Measurements from ENCODE around the gene LAYN. TPM values are rescaled to one million over a fixed set of nuclear protein-coding genes. Genes with fewer than 3 reads are reported as not detected.

The LAYN gene
- 1 to 10 TPM in 1 of 2 experiments, under 1 TPM in 1; 0.85 to 1.4 TPM for total RNA-seq
- polyA plus RNA-seq = 0.21 TPM

- ChIA-PET POLR2A (no interaction called here), CTCF (no interaction called here)
- H3K4me1 Mint-ChIP-seq = peaks cover 14 to 37% (median 23%) of the 10 kb centered on the region in 3 donors
- peaks cover 36 to 88% of the 10 kb centered on the region in 2 donors for H3K27me3 Mint-ChIP-seq
- H3K9me3 Mint-ChIP-seq = peaks cover 0 to 2% (median 0%) of the 10 kb centered on the region in 5 donors
- no peaks in the 10 kb centered on the region for H3K36me3 Mint-ChIP-seq
- peaks cover 26% of the 10 kb centered on the region for H3K4me1 ChIP-seq (ENCODE audit: insufficient read depth, low read length)
- H3K27ac Mint-ChIP-seq = peak within 1 kb of the TSS in 5 of 8 donors; percentile 24 to 48 (median 36)
- H3K4me3 ChIP-seq (ENCODE audit: low read length) = peak within 1 kb of the TSS; percentile 34
- peak in 4 of 5 donors; percentile 10 to 63 (median 37) for DNase-seq
- peak within 1 kb of the TSS; percentile 40 to 80 (median 72) for H3K4me3 Mint-ChIP-seq
- H3K36me3 ChIP-seq (ENCODE audit: insufficient read depth, low read length) = no peaks in the 10 kb centered on the region
- no peaks in the 10 kb centered on the region for H3K9me3 ChIP-seq (ENCODE audit: low read length)
- H3K27ac ChIP-seq (ENCODE audit: low read depth, low read length) = no peak within 1 kb of the TSS
- H3K27me3 ChIP-seq (ENCODE audit: insufficient read depth, low read length, poor library complexity, severe bottlenecking) = peaks cover 24% of the 10 kb centered on the region
Observed at GRCh38 chr11:111540114-111540936, at the start of gene LAYN. Gene LAYN, plus strand, starts transcription at chr11:111540720. Its CDS starts 124 bp downstream, at chr11:111540844.

GRCh38 chr11:111494040-111494439 is 46.5 kb upstream of the LAYN start:
- no peaks in the 10 kb centered on the region for H3K36me3 Mint-ChIP-seq
- Histone ChIP-seq H3K27me3 (ENCODE audit: insufficient read depth, low read length, poor library complexity, severe bottlenecking) (no peaks in the 10 kb centered on the region), H3K4me1 (ENCODE audit: insufficient read depth, low read length) (no peaks in the 10 kb centered on the region), H3K9me3 (ENCODE audit: low read length) (no peaks in the 10 kb centered on the region), H3K36me3 (ENCODE audit: insufficient read depth, low read length) (no peaks in the 10 kb centered on the region), H3K4me3 (ENCODE audit: low read length) (no peak overlapping the region), H3K27ac (ENCODE audit: low read depth, low read length) (no peak overlapping the region)
- no peak overlapping the region for H3K4me3 Mint-ChIP-seq
- H3K9me3 Mint-ChIP-seq = peaks cover 0 to 2% (median 0%) of the 10 kb centered on the region in 5 donors
- H3K4me1 Mint-ChIP-seq = no peaks in the 10 kb centered on the region
- no peak overlapping the region for H3K27ac Mint-ChIP-seq
- ChIA-PET CTCF (no interaction called here), POLR2A (no interaction called here)
- H3K27me3 Mint-ChIP-seq = peaks cover 10 to 45% of the 10 kb centered on the region in 2 donors
- DNase-seq = no peak

GRCh38 chr11:111499483-111499882 is 41.0 kb upstream of the LAYN start:
- Histone ChIP-seq H3K36me3 (ENCODE audit: insufficient read depth, low read length) (no peaks in the 10 kb centered on the region), H3K27me3 (ENCODE audit: insufficient read depth, low read length, poor library complexity, severe bottlenecking) (no peaks in the 10 kb centered on the region), H3K4me1 (ENCODE audit: insufficient read depth, low read length) (no peaks in the 10 kb centered on the region), H3K4me3 (ENCODE audit: low read length) (no peak overlapping the region), H3K9me3 (ENCODE audit: low read length) (no peaks in the 10 kb centered on the region), H3K27ac (ENCODE audit: low read depth, low read length) (no peak overlapping the region)
- Mint-ChIP-seq H3K27ac (no peak overlapping the region), H3K4me3 (no peak overlapping the region), H3K36me3 (no peaks in the 10 kb centered on the region), H3K27me3 (peaks cover 11 to 52% of the 10 kb centered on the region in 2 donors), H3K4me1 (no peaks in the 10 kb centered on the region), H3K9me3 (no peaks in the 10 kb centered on the region)
- ChIA-PET CTCF (no interaction called here), POLR2A (no interaction called here)
- DNase-seq = no peak

- Mint-ChIP-seq H3K9me3 (no peaks in the 10 kb centered on the region), H3K27me3 (peaks cover 7 to 55% of the 10 kb centered on the region in 2 donors), H3K27ac (no peak overlapping the region), H3K4me3 (no peak overlapping the region), H3K36me3 (no peaks in the 10 kb centered on the region), H3K4me1 (no peaks in the 10 kb centered on the region)
- ChIA-PET POLR2A (no interaction called here), CTCF (no interaction called here)
- no peak overlapping the region for H3K27ac ChIP-seq (ENCODE audit: low read depth, low read length)
- no peaks in the 10 kb centered on the region for H3K27me3 ChIP-seq (ENCODE audit: insufficient read depth, low read length, poor library complexity, severe bottlenecking)
- no peak overlapping the region for H3K4me3 ChIP-seq (ENCODE audit: low read length)
- no peak for DNase-seq
- no peaks in the 10 kb centered on the region for H3K36me3 ChIP-seq (ENCODE audit: insufficient read depth, low read length)
- no peaks in the 10 kb centered on the region for H3K9me3 ChIP-seq (ENCODE audit: low read length)
- no peaks in the 10 kb centered on the region for H3K4me1 ChIP-seq (ENCODE audit: insufficient read depth, low read length)
Observed at GRCh38 chr11:111500481-111500880, 40.0 kb upstream of the LAYN start.

- Mint-ChIP-seq H3K27ac (no peak overlapping the region), H3K27me3 (peaks cover 8 to 54% of the 10 kb centered on the region in 2 donors), H3K9me3 (peaks cover 0 to 2% (median 0%) of the 10 kb centered on the region in 5 donors), H3K4me3 (no peak overlapping the region), H3K4me1 (no peaks in the 10 kb centered on the region), H3K36me3 (no peaks in the 10 kb centered on the region)
- Histone ChIP-seq H3K27me3 (ENCODE audit: insufficient read depth, low read length, poor library complexity, severe bottlenecking) (no peaks in the 10 kb centered on the region), H3K36me3 (ENCODE audit: insufficient read depth, low read length) (no peaks in the 10 kb centered on the region), H3K4me1 (ENCODE audit: insufficient read depth, low read length) (no peaks in the 10 kb centered on the region), H3K9me3 (ENCODE audit: low read length) (no peaks in the 10 kb centered on the region), H3K4me3 (ENCODE audit: low read length) (no peak overlapping the region), H3K27ac (ENCODE audit: low read depth, low read length) (no peak overlapping the region)
- no peak for DNase-seq
- CTCF ChIA-PET = no interaction called here
- POLR2A ChIA-PET = no interaction called here
Observed at GRCh38 chr11:111502611-111503010, 37.9 kb upstream of the LAYN start.

GRCh38 chr11:111510311-111510710 is 30.2 kb upstream of the LAYN start:
- H3K4me1 ChIP-seq (ENCODE audit: insufficient read depth, low read length) = no peaks in the 10 kb centered on the region
- peaks cover 15% of the 10 kb centered on the region for H3K27me3 ChIP-seq (ENCODE audit: insufficient read depth, low read length, poor library complexity, severe bottlenecking)
- POLR2A ChIA-PET = no interaction called here
- Mint-ChIP-seq H3K36me3 (peaks cover 0 to 4% (median 3%) of the 10 kb centered on the region in 3 donors), H3K4me1 (peaks cover 7 to 24% (median 14%) of the 10 kb centered on the region in 3 donors), H3K27me3 (peaks cover 43 to 69% of the 10 kb centered on the region in 2 donors), H3K9me3 (peaks cover 0 to 5% (median 0%) of the 10 kb centered on the region in 5 donors), H3K27ac (no peak overlapping the region), H3K4me3 (no peak overlapping the region)
- DNase-seq = no peak
- H3K36me3 ChIP-seq (ENCODE audit: insufficient read depth, low read length) = no peaks in the 10 kb centered on the region
- H3K9me3 ChIP-seq (ENCODE audit: low read length) = no peaks in the 10 kb centered on the region
- no peak overlapping the region for H3K27ac ChIP-seq (ENCODE audit: low read depth, low read length)
- CTCF ChIA-PET = no interaction called here
- no peak overlapping the region for H3K4me3 ChIP-seq (ENCODE audit: low read length)

GRCh38 chr11:111512296-111513239 is 28.0 kb upstream of the LAYN start, which contains the start of gene BTG4:
Gene BTG4, minus strand, starts transcription at chr11:111512386. Its CDS starts 13,610 bp downstream, at chr11:111498776.
- Mint-ChIP-seq H3K27ac (peak within 1 kb of the TSS in 1 of 8 donors; percentile 26), H3K4me1 (peaks cover 7 to 24% (median 14%) of the 10 kb centered on the region in 3 donors), H3K36me3 (peaks cover 0 to 4% (median 3%) of the 10 kb centered on the region in 3 donors), H3K9me3 (peaks cover 0 to 3% (median 0%) of the 10 kb centered on the region in 5 donors), H3K27me3 (peaks cover 41 to 64% of the 10 kb centered on the region in 2 donors), H3K4me3 (peak within 1 kb of the TSS in 6 of 7 donors; percentile 37 to 69 (median 46))
- no peaks in the 10 kb centered on the region for H3K9me3 ChIP-seq (ENCODE audit: low read length)
- no peak for DNase-seq
- H3K27ac ChIP-seq (ENCODE audit: low read depth, low read length) = no peak within 1 kb of the TSS
- no peaks in the 10 kb centered on the region for H3K4me1 ChIP-seq (ENCODE audit: insufficient read depth, low read length)
- H3K36me3 ChIP-seq (ENCODE audit: insufficient read depth, low read length) = no peaks in the 10 kb centered on the region
- H3K4me3 ChIP-seq (ENCODE audit: low read length) = no peak within 1 kb of the TSS
- ChIA-PET CTCF (no interaction called here), POLR2A (no interaction called here)
- peaks cover 15% of the 10 kb centered on the region for H3K27me3 ChIP-seq (ENCODE audit: insufficient read depth, low read length, poor library complexity, severe bottlenecking)

Data from CD8-positive, alpha-beta memory T cell (primary cell).